Stimulated activated CD8-positive, alpha-beta memory T cell treated with anti-CD3 and anti-CD28 coated beads, Interleukin-12 subunit alpha, Interleukin-12 subunit beta, amount 100 ng/mL, for 4 hours (primary cell): Measurements from ENCODE around the gene STAC.

Experiments used
- DNase-seq: peaks from one replicate; pipeline ENCODE4 v3.0.0-alpha.2; 2020; ENCODE audit warnings: low read depth

The STAC gene

GRCh38 chr3:36595511-36595910 lies 215.2 kb downstream of the STAC start:
- no peak for DNase-seq

- DNase-seq: no peak
Observed at GRCh38 chr3:36596419-36596818, 216.1 kb downstream of the STAC start.

DNA sequence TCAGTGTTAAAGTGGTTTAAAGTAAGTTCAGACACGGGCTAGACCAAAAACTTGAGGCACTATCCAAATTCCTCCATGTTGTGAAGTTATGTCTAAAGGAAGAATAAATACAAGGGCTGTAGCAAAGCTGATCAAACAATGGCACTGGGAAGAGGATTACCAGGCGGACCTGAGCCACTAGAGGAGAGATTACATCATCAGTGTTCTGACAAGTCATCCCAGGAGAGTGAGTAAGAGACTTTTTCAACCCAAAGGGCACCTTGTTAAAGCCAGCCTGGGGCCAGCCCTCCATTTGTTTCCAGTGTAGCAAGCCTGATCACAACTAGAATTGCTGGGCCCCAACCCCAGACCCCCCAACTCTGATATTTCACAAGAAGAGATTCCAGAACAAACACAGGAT lies 217.1 kb downstream of the STAC start:
- DNase-seq: no peak
